Ammon's horn (tissue), 1 donor: ENCODE measurements around the gene ELMO3.

Source experiments
- DNase-seq: peaks from one replicate; pipeline ENCODE4 v3.0.0-alpha.2; 2016; ENCODE audit warnings: low spot score

Gene ELMO3, protein sequence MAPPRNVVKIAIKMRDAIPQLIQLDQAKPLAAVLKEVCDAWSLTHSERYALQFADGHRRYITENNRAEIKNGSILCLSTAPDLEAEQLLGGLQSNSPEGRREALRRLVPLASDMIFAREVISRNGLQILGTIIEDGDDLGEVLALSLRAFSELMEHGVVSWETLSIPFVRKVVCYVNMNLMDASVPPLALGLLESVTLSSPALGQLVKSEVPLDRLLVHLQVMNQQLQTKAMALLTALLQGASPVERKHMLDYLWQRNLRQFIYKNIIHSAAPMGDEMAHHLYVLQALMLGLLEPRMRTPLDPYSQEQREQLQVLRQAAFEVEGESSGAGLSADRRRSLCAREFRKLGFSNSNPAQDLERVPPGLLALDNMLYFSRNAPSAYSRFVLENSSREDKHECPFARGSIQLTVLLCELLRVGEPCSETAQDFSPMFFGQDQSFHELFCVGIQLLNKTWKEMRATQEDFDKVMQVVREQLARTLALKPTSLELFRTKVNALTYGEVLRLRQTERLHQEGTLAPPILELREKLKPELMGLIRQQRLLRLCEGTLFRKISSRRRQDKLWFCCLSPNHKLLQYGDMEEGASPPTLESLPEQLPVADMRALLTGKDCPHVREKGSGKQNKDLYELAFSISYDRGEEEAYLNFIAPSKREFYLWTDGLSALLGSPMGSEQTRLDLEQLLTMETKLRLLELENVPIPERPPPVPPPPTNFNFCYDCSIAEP

DNA sequence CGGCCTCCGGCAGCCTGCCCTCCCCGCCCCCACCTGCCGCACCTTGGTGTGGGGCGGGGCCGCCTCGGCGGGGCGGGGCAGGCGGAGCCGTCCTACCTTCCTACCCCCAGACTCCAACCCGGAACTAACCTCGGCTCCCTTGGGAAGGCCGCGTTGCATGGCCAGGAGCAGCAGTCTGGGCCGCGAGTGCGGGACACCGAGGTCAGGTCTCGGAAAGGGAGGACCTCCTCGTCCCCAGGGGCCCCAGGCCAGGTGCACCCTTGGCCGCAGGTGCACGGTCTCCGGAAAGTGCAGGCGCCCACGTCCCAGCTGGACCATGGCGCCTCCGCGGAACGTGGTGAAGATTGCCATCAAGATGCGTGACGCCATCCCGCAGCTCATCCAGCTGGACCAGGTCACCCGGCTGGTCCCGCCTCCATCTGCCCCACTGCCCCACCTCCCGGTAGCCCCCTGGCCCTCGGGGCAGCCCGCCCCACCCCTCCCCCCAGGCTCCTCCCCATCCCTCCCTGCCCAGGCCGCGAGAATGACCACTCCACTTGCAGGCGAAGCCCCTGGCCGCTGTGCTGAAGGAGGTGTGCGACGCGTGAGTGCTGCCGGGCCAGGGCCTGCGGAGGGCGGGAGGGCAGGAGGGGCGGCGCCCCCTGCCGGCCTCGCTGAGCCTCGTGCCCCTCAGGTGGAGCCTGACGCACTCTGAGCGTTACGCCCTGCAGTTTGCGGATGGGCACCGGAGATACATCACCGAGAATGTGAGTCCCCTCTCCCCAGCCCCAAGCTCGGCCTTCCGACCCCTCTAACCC, at the start of gene ELMO3:
TSS of gene ELMO3 (plus strand) at position 121 of the 797 bp plus-strand sequence. CDS start at position 317, 196 bp downstream.
- DNase-seq = no peak

- DNase-seq = no peak
These were observed 49.5 kb upstream of the ELMO3 start for GRCh38 chr16:67149276-67150046.

DNA sequence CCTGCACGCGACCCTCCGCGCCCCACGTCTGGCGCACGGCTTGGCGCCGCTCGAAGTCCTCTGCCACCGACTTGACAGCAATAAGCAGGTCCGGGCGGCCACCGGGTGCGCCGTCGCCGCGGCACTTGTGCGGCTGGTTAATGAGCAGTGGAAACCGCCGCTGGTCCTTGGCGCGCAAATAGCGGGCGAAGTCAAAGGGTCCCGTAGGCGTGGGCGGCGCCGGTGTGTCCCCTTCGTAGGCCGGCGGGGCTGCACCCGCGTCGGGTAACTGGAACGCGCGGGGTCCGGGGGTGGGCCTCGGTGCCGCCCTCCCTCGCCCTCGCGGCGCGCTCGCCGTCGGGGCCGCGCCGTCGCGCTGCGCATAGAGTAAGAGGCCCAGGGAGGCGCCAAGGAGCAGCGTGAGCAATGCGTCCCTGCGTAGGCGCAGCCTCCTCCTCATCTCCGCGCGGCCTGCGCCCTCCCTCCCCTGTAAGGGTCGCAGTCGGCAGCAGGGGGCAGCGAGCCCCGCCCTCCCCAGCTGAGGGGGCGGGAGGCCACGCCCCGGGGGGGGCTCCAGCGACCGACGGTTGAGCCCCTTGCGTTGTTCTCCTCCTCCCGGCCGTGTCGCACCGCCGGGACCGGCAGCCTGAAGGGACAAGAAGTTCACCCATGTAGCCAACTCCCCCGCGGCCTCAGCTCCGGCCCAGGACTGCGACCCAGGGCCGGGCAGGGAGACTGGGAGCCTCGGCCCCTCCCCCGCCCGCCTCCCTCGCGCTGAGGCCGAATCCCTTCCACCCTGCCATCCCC, 48.7 kb upstream of the ELMO3 start:
- DNase-seq = no peak

DNA sequence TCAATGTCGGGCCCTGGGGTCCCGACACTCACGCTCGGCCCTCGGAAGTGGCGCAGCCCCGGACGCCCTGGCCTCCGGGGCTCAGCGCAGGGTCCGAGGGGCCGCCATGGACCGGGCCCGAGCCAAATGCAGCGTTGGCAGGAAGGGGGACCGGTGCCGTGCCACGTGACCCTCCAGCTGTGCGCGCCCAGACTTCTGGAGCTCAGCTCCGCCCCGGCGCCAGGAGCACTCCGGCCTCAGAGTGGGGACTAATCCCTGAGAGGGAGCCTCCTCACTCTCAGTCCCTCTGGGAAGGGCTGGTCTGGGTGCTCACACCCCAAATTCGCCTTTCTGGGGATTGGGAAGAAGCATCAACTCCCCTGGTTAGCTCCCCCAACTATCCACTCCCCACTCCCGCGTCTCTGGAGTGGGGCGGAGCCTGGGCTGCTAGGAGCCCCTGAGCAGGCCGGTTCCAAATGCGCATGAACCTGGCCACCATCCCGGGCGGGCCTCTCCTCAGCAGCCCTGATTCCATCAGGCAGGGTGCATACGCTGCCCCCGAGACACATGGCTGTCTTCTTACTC, 48.0 kb upstream of the ELMO3 start, which contains the start of gene B3GNT9:
TSS of gene B3GNT9 (minus strand) at position 166 of the 564 bp plus-strand sequence. CDS start 513 bp downstream, outside the sequence.
- DNase-seq = peak; percentile 80

DNA sequence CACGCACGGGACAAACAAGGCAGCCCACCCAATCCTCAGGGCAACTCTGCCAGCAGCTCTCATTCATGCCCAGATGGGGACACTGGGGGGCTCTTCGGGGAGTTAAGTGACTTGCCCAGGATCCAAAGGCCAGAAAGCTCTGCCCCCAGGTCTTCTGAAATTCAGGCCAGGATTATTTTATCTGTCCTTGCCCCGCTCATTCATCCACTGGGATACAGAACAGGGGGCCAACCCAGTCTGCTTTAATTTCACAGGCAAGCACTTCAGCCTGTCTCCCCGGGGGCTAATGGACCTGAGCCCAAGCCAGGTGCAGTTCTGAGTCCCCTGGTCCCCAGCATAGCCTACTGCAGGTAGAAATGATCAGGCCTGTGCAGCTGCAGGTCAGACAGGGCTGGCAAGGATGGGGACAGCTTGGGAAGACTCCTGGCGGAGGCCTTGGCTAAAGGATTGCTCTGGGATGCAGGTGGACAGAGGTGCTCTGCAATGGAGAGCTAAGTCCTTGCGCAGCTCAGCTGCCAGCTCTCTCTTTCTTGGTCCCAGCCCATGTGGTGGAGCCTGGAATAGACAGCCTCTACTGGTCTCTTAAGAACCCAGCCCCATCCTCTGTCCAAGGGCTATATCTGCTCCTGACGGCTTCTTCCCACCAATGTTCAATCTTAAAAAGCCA, 47.4 kb upstream of the ELMO3 start:
- DNase-seq = no peak

- DNase-seq = peak; percentile 10
These were observed 44.2 kb upstream of the ELMO3 start for GRCh38 chr16:67154578-67155294.

- peak; percentile 81 for DNase-seq
These were observed 43.4 kb upstream of the ELMO3 start for GRCh38 chr16:67155295-67156142.

GRCh38 chr16:67156143-67156844, 42.6 kb upstream of the ELMO3 start:
- DNase-seq = no peak

- no peak for DNase-seq
These were observed 41.7 kb upstream of the ELMO3 start for GRCh38 chr16:67157106-67157748.

DNA sequence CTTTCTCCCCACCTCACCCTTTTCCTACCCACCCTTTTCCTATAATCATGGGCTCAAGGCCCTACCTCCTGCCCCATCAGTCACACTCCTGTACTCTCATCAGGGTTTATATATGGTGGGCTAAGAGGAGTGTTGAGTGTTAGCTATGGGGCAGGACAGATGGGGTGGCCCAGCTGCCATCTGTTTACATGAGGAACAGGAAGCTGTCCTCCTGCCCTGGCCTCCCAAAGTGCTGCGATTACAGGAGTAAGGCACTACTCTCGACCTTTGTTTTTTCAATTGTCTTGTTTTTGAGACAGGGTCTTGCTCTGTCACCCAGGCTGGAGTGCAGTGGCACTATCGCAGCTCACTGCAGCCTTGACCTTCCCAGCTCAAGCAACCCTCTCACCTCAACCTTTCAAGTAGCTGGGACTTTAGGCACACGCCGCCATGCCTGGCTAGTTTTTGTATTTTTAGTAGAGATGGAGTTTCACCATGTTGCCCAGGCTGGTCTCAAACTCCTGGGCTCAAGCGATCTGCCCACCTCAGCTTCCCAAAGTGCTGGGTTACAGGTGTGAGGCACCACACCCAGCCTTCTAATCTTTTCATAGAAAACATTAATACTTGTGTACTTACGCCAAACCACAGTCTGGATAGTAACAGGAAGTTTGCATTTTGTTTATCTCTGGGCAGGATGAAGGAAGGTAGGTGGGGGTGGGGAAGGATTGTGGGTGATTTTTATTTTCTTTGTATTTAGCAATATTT, 40.9 kb upstream of the ELMO3 start:
- DNase-seq = no peak

- DNase-seq = no peak
These were observed 40.0 kb upstream of the ELMO3 start for GRCh38 chr16:67158637-67159600.

GRCh38 chr16:67161595-67162058, 37.3 kb upstream of the ELMO3 start:
- no peak for DNase-seq

GRCh38 chr16:67162506-67163163, 36.3 kb upstream of the ELMO3 start:
- no peak for DNase-seq
